Body of pancreas (tissue), 4 donors: Measurements from ENCODE around the gene CACTIN. TPM values are rescaled to one million over a fixed set of nuclear protein-coding genes. Genes with fewer than 3 reads are reported as not detected.
A peak's percentile ranks its signal among the peaks of the same experiment; 100 is the strongest.

Experiments used
- ATAC-seq: fragments of 150-250 bp; one replicate; pipeline ENCODE4 v1.9.1; 2016
- DNase-seq, 4 donors: peaks; one replicate each; pipeline ENCODE4 v3.0.0-alpha.2; 2019
- H3K27ac ChIP-seq, 4 donors: fragments of 200-600 bp; sonication (generic); 1 replicate in 3 of 4; 2 replicates in 1 of 4; pipeline versions ENCODE4 v1.5.1 to v1.6.1; 2016 to 2019; ENCODE audit warnings: mild to moderate bottlenecking in 1 of 4, mixed read lengths in 1 of 4, moderate library complexity in 1 of 4
- H3K27me3 ChIP-seq, 2 donors: fragments of 200-600 bp; sonication (generic); one replicate each; pipeline ENCODE4 v1.6.0; 2016; ENCODE audit warnings: mild to moderate bottlenecking in 1 of 2
- H3K36me3 ChIP-seq, 2 donors: fragments of 200-600 bp; sonication (generic); replicated peaks in 1 of 2; 2 replicates each; pipeline ENCODE4 v1.5.1; 2016; ENCODE audit warnings: low read depth in 2 of 2; ENCODE audit not compliant: insufficient read depth in 1 of 2
- H3K4me1 ChIP-seq: fragments of 200-600 bp; sonication (generic); one replicate; pipeline ENCODE4 v1.6.0; 2016
- H3K4me3 ChIP-seq, 2 donors: fragments of 200-600 bp; sonication (generic); 1 replicate in 1 of 2; 2 replicates in 1 of 2; pipeline ENCODE4 v1.5.1; 2016 to 2019
- H3K9me3 ChIP-seq, 3 donors: fragments of 200-600 bp; sonication (generic); 1 replicate in 2 of 3; 2 replicates in 1 of 3; pipeline ENCODE4 v1.5.1; 2016
- CTCF ChIP-seq, 7 experiments: fragments of 450-650 bp in 4 of 7; fragments of 200-600 bp in 3 of 7; sonication (generic) in 3 of 7; IDR thresholded peaks; one replicate each; pipeline ENCODE4 v1.5.1; 2016 to 2019; ENCODE audit warnings: antibody characterized with exemption in 7 of 7
- POLR2A ChIP-seq, 3 donors: fragments of 450-650 bp; IDR thresholded peaks; one replicate each; pipeline ENCODE4 v1.6.1; 2016; ENCODE audit warnings: antibody characterized with exemption in 3 of 3, mild to moderate bottlenecking in 2 of 3
- WGBS, 2 donors: methylation state at CpG; one replicate each; pipeline ENCODE4 v1.1.5; 2017; 5-methylcytosine and 5-hydroxymethylcytosine counted together
- intact Hi-C: fragments of 100-400 bp; cut with DNase I; formaldehyde crosslinking; loops from one replicate; pipeline ENCODE4 v1.15.1; 2023
- total RNA-seq, 2 donors: library from RNA; depleted of rRNA; stranded (reverse); fragments of >200 nt; gene quantifications; one replicate each; pipeline ENCODE4 v1.1.0, GENCODE V29; 2016

CACTIN gene
- total RNA-seq, 2 donors from 2014 or later: 16.3 to 23.4 TPM

- WGBS, 2 donors: 90% methylated on average over 6 to 8 of the region's 8 CpGs
- ATAC-seq: no peak
- H3K4me1 ChIP-seq: peaks cover 6% of the 10 kb centered on the region
- no peak for TF ChIP-seq POLR2A (IDR thresholded peaks at IDR 0.05)
- TF ChIP-seq CTCF (IDR thresholded peaks at IDR 0.05): no peak
- H3K4me3 ChIP-seq: no peak overlapping the region
- H3K9me3 ChIP-seq: no peaks in the 10 kb centered on the region
- DNase-seq: no peak
- no peaks in the 10 kb centered on the region for H3K36me3 ChIP-seq
- H3K27me3 ChIP-seq: no peaks in the 10 kb centered on the region
- peak overlapping the region in 1 of 4 donors; percentile 61 for H3K27ac ChIP-seq
- intact Hi-C loops: no loop called here
These were observed 46.0 kb upstream of the CACTIN start for GRCh38 chr19:3672575-3672948.

- ATAC-seq (no peak), DNase-seq (no peak)
- Histone ChIP-seq H3K4me1 (peaks cover 6% of the 10 kb centered on the region), H3K36me3 (no peaks in the 10 kb centered on the region), H3K9me3 (no peaks in the 10 kb centered on the region), H3K27ac (peak overlapping the region in 3 of 4 donors; percentile 53 to 61 (median 58)), H3K27me3 (no peaks in the 10 kb centered on the region), H3K4me3 (no peak overlapping the region)
- TF ChIP-seq POLR2A (IDR thresholded peaks at IDR 0.05) (no peak), CTCF (IDR thresholded peaks at IDR 0.05) (no peak)
- WGBS, 2 donors: 73 to 82% methylated on average over 29 to 39 of the region's 40 CpGs
- intact Hi-C loops: no loop called here
These were observed 45.3 kb upstream of the CACTIN start for GRCh38 chr19:3671680-3672574.

- Histone ChIP-seq H3K9me3 (no peaks in the 10 kb centered on the region), H3K4me1 (peaks cover 7% of the 10 kb centered on the region), H3K36me3 (no peaks in the 10 kb centered on the region), H3K27ac (peak overlapping the region; percentile 14 to 61 (median 56)), H3K27me3 (no peaks in the 10 kb centered on the region), H3K4me3 (no peak overlapping the region)
- DNase-seq (peak; percentile 32 to 38 (median 34)), ATAC-seq (peak; percentile 37)
- TF ChIP-seq CTCF (IDR thresholded peaks at IDR 0.05) (no peak), POLR2A (IDR thresholded peaks at IDR 0.05) (no peak)
- 58 to 66% methylated on average over 34 to 42 of the region's 45 CpGs for WGBS, 2 donors
- intact Hi-C loops: no loop called here
These were observed 44.4 kb upstream of the CACTIN start for GRCh38 chr19:3670796-3671679.

GRCh38 chr19:3669947-3670795, 43.6 kb upstream of the CACTIN start:
- ATAC-seq (peak; percentile 38), DNase-seq (peak in 3 of 4 donors; percentile 35 to 47 (median 46))
- WGBS, 2 donors: 74 to 81% methylated on average over 24 to 30 of the region's 33 CpGs
- Histone ChIP-seq H3K27ac (peak overlapping the region; percentile 14 to 61 (median 56)), H3K4me1 (peaks cover 12% of the 10 kb centered on the region), H3K4me3 (no peak overlapping the region), H3K36me3 (no peaks in the 10 kb centered on the region), H3K9me3 (no peaks in the 10 kb centered on the region), H3K27me3 (no peaks in the 10 kb centered on the region)
- TF ChIP-seq CTCF (IDR thresholded peaks at IDR 0.05) (no peak), POLR2A (IDR thresholded peaks at IDR 0.05) (peak in 1 of 3 donors; percentile 24)
- intact Hi-C loops: loop anchor here (5.0 kb wide), 2 partner anchors 37 to 152 kb away; partner anchors contain the start of gene TJP3
